ENCODE measurements around the gene KIF1C. TPM values are rescaled to one million over a fixed set of nuclear protein-coding genes. Genes with fewer than 3 reads are reported as not detected.

KIF1C gene
- polyA plus RNA-seq, 1 experiment = 81.6 TPM

DNA sequence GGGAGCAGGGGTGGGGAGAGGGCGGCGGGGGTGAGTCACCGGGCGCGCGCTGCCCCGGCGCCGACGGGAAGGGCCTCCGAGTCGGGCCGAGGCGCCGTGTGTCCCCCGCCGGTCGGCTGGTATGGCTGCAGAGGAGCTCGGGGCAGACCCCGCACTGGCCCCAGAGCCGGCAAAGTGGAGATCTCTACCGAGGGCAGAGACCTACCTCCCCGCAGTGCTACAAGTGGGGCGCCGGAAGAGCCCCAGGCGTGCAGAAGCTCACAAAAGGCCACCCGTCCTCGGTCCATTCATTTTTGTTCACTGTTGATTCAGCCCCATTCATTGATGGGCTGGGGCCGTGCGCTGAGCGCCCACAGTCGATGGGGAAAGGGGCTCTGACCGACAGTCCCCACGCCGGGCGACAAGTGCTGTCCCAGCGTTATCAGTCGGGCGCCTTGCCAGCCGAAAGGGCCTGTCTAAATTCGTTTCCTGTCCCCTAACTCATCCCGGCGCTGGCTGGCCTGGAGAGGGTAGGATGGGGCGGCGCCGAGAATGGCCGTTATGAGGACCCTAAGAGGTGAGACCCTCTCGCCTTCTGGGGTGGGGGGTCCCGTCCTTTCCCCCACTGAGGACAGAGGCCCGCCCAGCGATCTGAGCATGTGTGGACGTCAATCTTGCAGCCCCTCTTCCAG lies 47.5 kb upstream of the KIF1C start:
- ChIA-PET CTCF (no interaction called here), POLR2A (interaction anchor here (0.6 kb wide), 1 partner anchor 17 kb away, joined by 3 read pairs; no protein-coding TSS in a partner anchor)
- Histone ChIP-seq H3K36me3 (ENCODE audit: control insufficient read depth, insufficient read depth, low read length) (peaks cover 9% of the 10 kb centered on the region), H3K4me3 (ENCODE audit: low read depth, low read length) (peak overlapping the region; percentile 92), H3K27me3 (ENCODE audit: control insufficient read depth, insufficient read depth, low read length) (no peaks in the 10 kb centered on the region)
- no peak for DNase-seq (ENCODE audit: low read depth)
- TF ChIP-seq, protein P1, sequence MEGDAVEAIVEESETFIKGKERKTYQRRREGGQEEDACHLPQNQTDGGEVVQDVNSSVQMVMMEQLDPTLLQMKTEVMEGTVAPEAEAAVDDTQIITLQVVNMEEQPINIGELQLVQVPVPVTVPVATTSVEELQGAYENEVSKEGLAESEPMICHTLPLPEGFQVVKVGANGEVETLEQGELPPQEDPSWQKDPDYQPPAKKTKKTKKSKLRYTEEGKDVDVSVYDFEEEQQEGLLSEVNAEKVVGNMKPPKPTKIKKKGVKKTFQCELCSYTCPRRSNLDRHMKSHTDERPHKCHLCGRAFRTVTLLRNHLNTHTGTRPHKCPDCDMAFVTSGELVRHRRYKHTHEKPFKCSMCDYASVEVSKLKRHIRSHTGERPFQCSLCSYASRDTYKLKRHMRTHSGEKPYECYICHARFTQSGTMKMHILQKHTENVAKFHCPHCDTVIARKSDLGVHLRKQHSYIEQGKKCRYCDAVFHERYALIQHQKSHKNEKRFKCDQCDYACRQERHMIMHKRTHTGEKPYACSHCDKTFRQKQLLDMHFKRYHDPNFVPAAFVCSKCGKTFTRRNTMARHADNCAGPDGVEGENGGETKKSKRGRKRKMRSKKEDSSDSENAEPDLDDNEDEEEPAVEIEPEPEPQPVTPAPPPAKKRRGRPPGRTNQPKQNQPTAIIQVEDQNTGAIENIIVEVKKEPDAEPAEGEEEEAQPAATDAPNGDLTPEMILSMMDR (IDR thresholded peaks at IDR 0.05; ENCODE audit: insufficient read depth, low read depth, low read length) = no peak

- ChIA-PET CTCF (no interaction called here), POLR2A (interaction anchor here (1.3 kb wide), 1 partner anchor 11 kb away, joined by 3 read pairs; the partner anchor contains the start of genes RNF167 and SLC25A11)
- TF ChIP-seq, protein P1 (IDR thresholded peaks at IDR 0.05; ENCODE audit: insufficient read depth, low read depth, low read length) = no peak
- Histone ChIP-seq H3K4me3 (ENCODE audit: low read depth, low read length) (peak within 1 kb of the TSS; percentile 92), H3K36me3 (ENCODE audit: control insufficient read depth, insufficient read depth, low read length) (peaks cover 4% of the 10 kb centered on the region), H3K27me3 (ENCODE audit: control insufficient read depth, insufficient read depth, low read length) (no peaks in the 10 kb centered on the region)
- no peak for DNase-seq (ENCODE audit: low read depth)
These were observed 47.0 kb upstream of the KIF1C start, which contains the start of gene ENO3 for GRCh38 chr17:4950746-4951204. Gene ENO3, plus strand, starts transcription at chr17:4951119. Its CDS starts 711 bp downstream, at chr17:4951830.

DNA sequence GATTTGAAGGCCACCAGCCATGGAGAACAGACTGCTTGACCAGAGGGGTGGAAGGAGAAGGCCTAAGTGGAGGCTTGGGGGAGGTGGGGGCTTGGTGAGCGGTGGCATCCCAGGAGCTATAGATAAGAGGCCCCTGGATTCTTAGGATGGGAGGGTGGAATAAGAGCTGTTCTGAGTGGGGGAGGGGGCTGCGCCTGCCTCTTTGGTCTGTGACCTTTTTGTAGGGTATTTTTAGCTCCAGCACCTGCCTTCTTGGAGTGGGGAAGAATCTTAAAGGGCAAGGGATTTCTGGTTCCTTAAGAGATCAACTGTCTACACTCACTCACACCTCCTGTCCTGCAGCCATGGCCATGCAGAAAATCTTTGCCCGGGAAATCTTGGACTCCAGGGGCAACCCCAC lies 46.3 kb upstream of the KIF1C start:
- TF ChIP-seq, protein P1 (IDR thresholded peaks at IDR 0.05; ENCODE audit: insufficient read depth, low read depth, low read length) = no peak
- CTCF ChIA-PET = interaction anchor here (1.6 kb wide), 1 partner anchor 12 kb away, joined by 4 read pairs; no protein-coding TSS in a partner anchor
- H3K36me3 ChIP-seq (ENCODE audit: control insufficient read depth, insufficient read depth, low read length) = no peaks in the 10 kb centered on the region
- no peak overlapping the region for H3K4me3 ChIP-seq (ENCODE audit: low read depth, low read length)
- no peaks in the 10 kb centered on the region for H3K27me3 ChIP-seq (ENCODE audit: control insufficient read depth, insufficient read depth, low read length)
- POLR2A ChIA-PET = interaction anchor here (1.3 kb wide), 1 partner anchor 12 kb away, joined by 3 read pairs; the partner anchor contains the start of genes RNF167 and SLC25A11
- DNase-seq (ENCODE audit: low read depth) = no peak

GRCh38 chr17:4953451-4953961 lies 44.2 kb upstream of the KIF1C start:
- Histone ChIP-seq H3K27me3 (ENCODE audit: control insufficient read depth, insufficient read depth, low read length) (no peaks in the 10 kb centered on the region), H3K4me3 (ENCODE audit: low read depth, low read length) (no peak overlapping the region), H3K36me3 (ENCODE audit: control insufficient read depth, insufficient read depth, low read length) (0 out of 2 replicates have a peak, but pooled peaks cover 1% of the 10 kb centered on the region)
- no peak for DNase-seq (ENCODE audit: low read depth)
- ChIA-PET POLR2A (interaction anchor here (0.6 kb wide), 1 partner anchor 11 kb away, joined by 3 read pairs; no protein-coding TSS in a partner anchor), CTCF (interaction anchor here (0.7 to 2.1 kb wide), 4 partner anchors 8 to 50 kb away, joined by 3 to 8 read pairs (median 4); partner anchors contain the start of genes RNF167, SLC25A11 and SPAG7)
- TF ChIP-seq, protein P1 (IDR thresholded peaks at IDR 0.05; ENCODE audit: insufficient read depth, low read depth, low read length) = no peak

- TF ChIP-seq, protein P1 (IDR thresholded peaks at IDR 0.05; ENCODE audit: insufficient read depth, low read depth, low read length) = no peak
- CTCF ChIA-PET = interaction anchor here (1.4 to 1.8 kb wide), 3 partner anchors 10 to 13 kb away, joined by 3 to 5 read pairs (median 4); partner anchors contain the start of gene SPAG7
- no peak for DNase-seq (ENCODE audit: low read depth)
- Histone ChIP-seq H3K4me3 (ENCODE audit: low read depth, low read length) (no peak overlapping the region), H3K36me3 (ENCODE audit: control insufficient read depth, insufficient read depth, low read length) (peaks cover 8% of the 10 kb centered on the region), H3K27me3 (ENCODE audit: control insufficient read depth, insufficient read depth, low read length) (no peaks in the 10 kb centered on the region)
- POLR2A ChIA-PET = interaction anchor here (0.7 kb wide), 1 partner anchor 10 kb away, joined by 3 read pairs; no protein-coding TSS in a partner anchor
These were observed 42.7 kb upstream of the KIF1C start for GRCh38 chr17:4955091-4955490.

Measured in BJ (cell line).